DOHH2 (cell line): Measurements from ENCODE around the gene PLA2G4E.

Experiments used
- H3F3A ChIP-seq: fragments of 200-600 bp; sonication (generic), shearing (Covaris generic); 2 replicates; pipeline ENCODE4 v1.6.0; 2016; ENCODE audit warnings: antibody characterized with exemption, mild to moderate bottlenecking; ENCODE audit not compliant: control insufficient read depth, insufficient read depth
- H3K27ac ChIP-seq: fragments of 200-600 bp; sonication (generic); 2 replicates; pipeline ENCODE4 v1.5.1; 2014; ENCODE audit warnings: low read depth, mild to moderate bottlenecking, low read length, moderate library complexity
- H3K27me3 ChIP-seq: fragments of 200-600 bp; sonication (generic); 2 replicates; pipeline ENCODE4 v1.6.1; 2014; ENCODE audit warnings: mild to moderate bottlenecking, low read length, mixed read lengths; ENCODE audit not compliant: control insufficient read depth
- H3K36me3 ChIP-seq: fragments of 200-600 bp; sonication (generic); 2 replicates; pipeline ENCODE4 v1.6.1; 2014; ENCODE audit warnings: mild to moderate bottlenecking, low read length, moderate library complexity, mixed read lengths; ENCODE audit not compliant: control insufficient read depth
- H3K4me1 ChIP-seq: fragments of 200-600 bp; sonication (generic); 2 replicates; pipeline ENCODE4 v1.6.1; 2014; ENCODE audit warnings: mild to moderate bottlenecking, low read length, mixed read lengths; ENCODE audit not compliant: control insufficient read depth
- H3K4me2 ChIP-seq: fragments of 200-600 bp; sonication (generic); 2 replicates; pipeline ENCODE4 v1.6.0; 2014; ENCODE audit warnings: mild to moderate bottlenecking, low read length, moderate library complexity
- H3K4me3 ChIP-seq: fragments of 200-600 bp; sonication (generic); 2 replicates; pipeline ENCODE4 v1.5.1; 2014; ENCODE audit warnings: mild to moderate bottlenecking, low read length, mixed read lengths
- H3K79me2 ChIP-seq: fragments of 200-600 bp; sonication (generic); 2 replicates; pipeline ENCODE4 v1.6.1; 2014; ENCODE audit warnings: mild to moderate bottlenecking, low read length, mixed read lengths; ENCODE audit not compliant: control insufficient read depth
- H3K9me2 ChIP-seq: fragments of 200-600 bp; sonication (generic); replicated peaks from 2 replicates; pipeline ENCODE4 v1.6.1; 2014; ENCODE audit warnings: mild to moderate bottlenecking, low read length, mixed read lengths; ENCODE audit not compliant: control insufficient read depth
- H3K9me3 ChIP-seq: fragments of 200-600 bp; sonication (generic); 2 replicates; pipeline ENCODE4 v1.6.1; 2014; ENCODE audit warnings: antibody characterized with exemption, low read length, mixed read lengths; ENCODE audit not compliant: control insufficient read depth, insufficient read depth
- H4K20me1 ChIP-seq: fragments of 200-600 bp; sonication (generic); 2 replicates; pipeline ENCODE4 v1.6.0; 2014; ENCODE audit warnings: low read depth, mild to moderate bottlenecking, antibody characterized with exemption, low read length, moderate library complexity; ENCODE audit not compliant: control insufficient read depth, insufficient read depth
- EZH2phosphoT487 ChIP-seq: fragments of 200-600 bp; sonication (generic); IDR thresholded peaks from 2 replicates; pipeline ENCODE4 v1.6.1; 2017; ENCODE audit warnings: borderline replicate concordance, mild to moderate bottlenecking, antibody characterized with exemption, low read length, moderate library complexity, mixed read lengths
- TF ChIP-seq, protein P1 (sequence below): fragments of 200-600 bp; sonication (generic); IDR thresholded peaks from one replicate; pipeline ENCODE4 v1.5.1; 2014; ENCODE audit warnings: antibody characterized with exemption, mild to moderate bottlenecking, low read depth, low read length; ENCODE audit not compliant: poor library complexity, severe bottlenecking

Gene PLA2G4E

DNA sequence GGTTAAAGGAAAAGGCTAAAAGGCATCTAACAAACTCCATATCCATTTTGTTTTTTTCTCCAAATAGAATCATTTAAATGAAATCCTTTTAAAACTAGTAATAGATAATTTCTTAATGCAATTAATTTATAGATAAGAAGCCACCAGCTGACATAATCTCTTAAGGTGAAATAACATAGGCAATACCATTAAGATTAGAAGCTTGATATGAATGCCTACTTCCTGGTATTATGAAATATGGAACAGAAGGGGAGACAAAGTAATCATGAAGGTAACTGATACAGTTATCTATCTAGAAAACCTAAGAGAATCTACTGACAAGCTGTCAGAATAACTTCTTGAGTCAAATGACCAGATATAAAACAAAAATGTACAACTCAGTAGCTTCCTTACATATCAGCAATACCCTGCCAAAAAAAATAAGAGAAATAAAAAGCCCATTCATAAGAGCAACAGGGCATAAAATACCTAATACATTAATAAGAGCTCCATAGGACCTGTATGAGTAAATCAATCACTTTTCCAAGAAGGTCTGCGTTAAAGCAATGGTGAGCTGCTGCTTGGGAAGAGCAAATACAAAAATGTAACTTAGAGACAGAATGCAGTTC is 59.1 kb downstream of the PLA2G4E start:
- H3K9me3 ChIP-seq = no peaks in the 10 kb centered on the region
- H4K20me1 ChIP-seq = no peaks in the 10 kb centered on the region
- no peak overlapping the region for H3K4me3 ChIP-seq
- peaks cover 14% of the 10 kb centered on the region for H3K4me1 ChIP-seq
- peaks cover 41% of the 10 kb centered on the region for H3K79me2 ChIP-seq
- H3K4me2 ChIP-seq = no peak overlapping the region
- no peaks in the 10 kb centered on the region for H3K36me3 ChIP-seq
- no peak overlapping the region for H3K27ac ChIP-seq
- H3K9me2 ChIP-seq = no peaks in the 10 kb centered on the region
- H3F3A ChIP-seq = no peaks in the 10 kb centered on the region
- TF ChIP-seq, protein P1, sequence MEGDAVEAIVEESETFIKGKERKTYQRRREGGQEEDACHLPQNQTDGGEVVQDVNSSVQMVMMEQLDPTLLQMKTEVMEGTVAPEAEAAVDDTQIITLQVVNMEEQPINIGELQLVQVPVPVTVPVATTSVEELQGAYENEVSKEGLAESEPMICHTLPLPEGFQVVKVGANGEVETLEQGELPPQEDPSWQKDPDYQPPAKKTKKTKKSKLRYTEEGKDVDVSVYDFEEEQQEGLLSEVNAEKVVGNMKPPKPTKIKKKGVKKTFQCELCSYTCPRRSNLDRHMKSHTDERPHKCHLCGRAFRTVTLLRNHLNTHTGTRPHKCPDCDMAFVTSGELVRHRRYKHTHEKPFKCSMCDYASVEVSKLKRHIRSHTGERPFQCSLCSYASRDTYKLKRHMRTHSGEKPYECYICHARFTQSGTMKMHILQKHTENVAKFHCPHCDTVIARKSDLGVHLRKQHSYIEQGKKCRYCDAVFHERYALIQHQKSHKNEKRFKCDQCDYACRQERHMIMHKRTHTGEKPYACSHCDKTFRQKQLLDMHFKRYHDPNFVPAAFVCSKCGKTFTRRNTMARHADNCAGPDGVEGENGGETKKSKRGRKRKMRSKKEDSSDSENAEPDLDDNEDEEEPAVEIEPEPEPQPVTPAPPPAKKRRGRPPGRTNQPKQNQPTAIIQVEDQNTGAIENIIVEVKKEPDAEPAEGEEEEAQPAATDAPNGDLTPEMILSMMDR = no peak
- TF ChIP-seq EZH2phosphoT487 = no peak
- H3K27me3 ChIP-seq = no peaks in the 10 kb centered on the region

DNA sequence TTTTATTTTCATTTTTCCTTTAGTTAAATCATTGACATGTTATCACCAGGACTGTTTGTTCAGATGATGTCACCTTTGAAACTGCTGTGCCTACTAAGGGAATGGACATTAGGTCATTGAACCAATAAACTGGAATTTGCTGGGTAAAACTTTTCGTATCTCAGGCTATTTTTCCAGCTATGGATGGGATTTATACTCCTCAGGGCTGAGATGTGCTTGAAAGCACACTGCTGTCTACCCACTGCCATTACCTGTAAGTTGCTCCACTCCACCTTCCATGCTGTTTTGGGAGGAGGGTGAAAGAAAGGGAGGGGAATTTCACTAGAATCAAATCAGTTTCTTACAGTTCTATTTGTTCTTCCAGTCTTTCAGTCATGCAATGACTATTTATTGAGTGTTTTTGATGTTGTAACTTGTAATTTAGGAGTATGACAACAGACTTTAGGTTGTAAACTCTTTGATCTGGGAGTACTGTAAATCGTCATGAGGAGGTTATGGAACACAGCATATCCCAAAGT is 59.8 kb downstream of the PLA2G4E start:
- peaks cover 35% of the 10 kb centered on the region for H3K79me2 ChIP-seq

DNA sequence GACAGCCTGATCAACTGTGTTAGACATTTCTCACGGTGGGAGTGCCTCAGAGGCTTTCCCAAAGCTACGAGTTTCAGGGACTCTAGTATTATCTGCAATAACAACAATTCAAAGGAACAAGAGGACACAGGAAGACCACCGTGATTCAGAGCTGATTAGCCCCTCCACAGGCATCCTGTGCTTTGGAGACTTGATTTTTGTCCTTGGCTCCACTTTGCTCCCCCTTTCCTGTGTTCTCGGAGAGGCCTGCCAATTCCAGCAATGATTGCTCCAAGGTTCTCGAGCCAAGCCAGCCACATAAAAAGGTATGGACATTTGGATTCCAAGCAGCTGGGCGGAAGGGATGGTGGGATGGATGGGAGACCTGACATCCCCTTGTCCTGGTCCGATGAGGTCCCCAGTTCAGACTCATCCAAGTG is 62.8 kb downstream of the PLA2G4E start:
- H3F3A ChIP-seq = no peaks in the 10 kb centered on the region
- no peaks in the 10 kb centered on the region for H3K9me2 ChIP-seq
- H3K79me2 ChIP-seq = peaks cover 25% of the 10 kb centered on the region
- H4K20me1 ChIP-seq = no peaks in the 10 kb centered on the region
- no peak overlapping the region for H3K4me3 ChIP-seq
- H3K4me1 ChIP-seq = peaks cover 13% of the 10 kb centered on the region
- H3K36me3 ChIP-seq = peaks cover 6% of the 10 kb centered on the region
- H3K9me3 ChIP-seq = no peaks in the 10 kb centered on the region
- H3K27me3 ChIP-seq = no peaks in the 10 kb centered on the region
- H3K27ac ChIP-seq = no peak overlapping the region
- no peak for TF ChIP-seq EZH2phosphoT487
- TF ChIP-seq, protein P1 = no peak
- H3K4me2 ChIP-seq = no peak overlapping the region

More for the DNA sequence above, 59.8 kb downstream of the PLA2G4E start:
- Histone ChIP-seq H3K4me3 (no peak overlapping the region), H3K27ac (no peak overlapping the region), H3K27me3 (no peaks in the 10 kb centered on the region), H3K9me3 (no peaks in the 10 kb centered on the region), H3F3A (no peaks in the 10 kb centered on the region), H3K4me2 (no peak overlapping the region), H3K36me3 (no peaks in the 10 kb centered on the region), H3K9me2 (no peaks in the 10 kb centered on the region), H4K20me1 (no peaks in the 10 kb centered on the region), H3K4me1 (peaks cover 13% of the 10 kb centered on the region)
- TF ChIP-seq EZH2phosphoT487 = no peak
- TF ChIP-seq, protein P1 = no peak
